A549 treated with GW870086 at 1 μM for 4 hours (cell line): ENCODE data around the gene PCDH12. TPM values are rescaled to one million over a fixed set of nuclear protein-coding genes. Genes with fewer than 3 reads are reported as not detected.

Experiments used
- total RNA-seq: library from RNA; stranded (reverse); fragments of 200-300 nt; extraction: Qiagen RNA extraction; gene quantifications from 5 replicates; pipeline ENCODE4 v1.2.3, GENCODE V29; 2022; ENCODE audit warnings: low read depth

PCDH12 gene
- total RNA-seq = not detected in 5 replicates

DNA sequence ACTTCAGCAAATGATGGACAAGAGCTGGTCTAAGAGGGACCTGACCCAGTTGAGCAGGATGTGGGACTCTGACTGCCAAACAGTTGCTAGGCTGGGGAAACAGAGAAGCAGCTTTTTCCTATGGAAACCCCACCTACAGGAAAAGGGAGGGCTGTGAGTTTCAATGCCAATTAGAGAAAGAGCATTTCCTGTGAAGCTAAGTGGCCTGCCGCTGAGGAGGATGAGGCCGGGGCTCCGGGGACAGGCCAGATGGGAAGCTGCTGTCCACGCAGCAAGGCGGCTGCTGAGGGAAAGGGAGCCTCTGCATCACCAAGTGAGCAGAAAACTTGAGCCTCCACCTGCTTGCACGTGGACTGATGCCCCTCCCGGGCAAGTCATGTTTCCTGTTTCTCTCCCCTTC is at the start of gene PCDH12:
PCDH12 (minus strand) TSS at position 90 of the 400 bp plus-strand sequence. CDS start 351 bp downstream, outside the sequence.

DNA sequence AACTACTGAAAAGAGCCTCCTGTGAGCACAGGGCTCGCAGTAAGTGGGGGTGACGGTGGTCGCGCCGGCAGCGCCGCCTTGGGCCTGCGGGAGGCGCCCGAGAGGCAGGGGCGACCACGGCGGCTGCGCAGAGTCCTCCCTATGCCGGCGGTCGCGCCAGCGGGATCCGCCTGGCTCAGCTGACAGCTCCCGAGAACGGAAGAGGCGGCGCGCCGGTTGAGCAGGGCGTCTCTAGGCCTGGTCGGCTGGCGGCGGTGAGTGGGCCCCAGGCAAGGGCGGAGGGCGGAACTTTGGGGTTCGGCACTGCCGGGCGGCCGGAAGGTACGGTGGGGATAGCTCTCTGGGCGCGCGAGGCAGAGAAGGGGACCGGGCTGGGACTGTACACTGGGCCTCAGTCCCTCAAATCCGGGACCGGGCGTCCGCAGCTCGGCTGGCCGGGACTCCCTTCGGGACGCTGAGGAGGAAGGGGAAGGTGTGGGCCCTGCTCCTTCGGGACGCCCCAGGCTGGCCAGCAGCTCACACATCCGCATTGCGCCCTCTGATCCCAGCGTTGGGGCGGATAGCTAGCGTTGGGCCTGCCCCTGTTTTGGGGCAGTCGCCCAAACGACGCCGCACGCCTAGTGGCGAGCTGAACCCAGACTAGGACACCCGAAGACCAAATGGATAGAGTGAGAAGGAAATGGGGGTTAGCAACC is 11.1 kb upstream of the PCDH12 start, which contains the start of gene RNF14:
RNF14 (plus strand) TSS at position 192 of the 695 bp plus-strand sequence. CDS start 4,484 bp downstream, outside the sequence.

DNA sequence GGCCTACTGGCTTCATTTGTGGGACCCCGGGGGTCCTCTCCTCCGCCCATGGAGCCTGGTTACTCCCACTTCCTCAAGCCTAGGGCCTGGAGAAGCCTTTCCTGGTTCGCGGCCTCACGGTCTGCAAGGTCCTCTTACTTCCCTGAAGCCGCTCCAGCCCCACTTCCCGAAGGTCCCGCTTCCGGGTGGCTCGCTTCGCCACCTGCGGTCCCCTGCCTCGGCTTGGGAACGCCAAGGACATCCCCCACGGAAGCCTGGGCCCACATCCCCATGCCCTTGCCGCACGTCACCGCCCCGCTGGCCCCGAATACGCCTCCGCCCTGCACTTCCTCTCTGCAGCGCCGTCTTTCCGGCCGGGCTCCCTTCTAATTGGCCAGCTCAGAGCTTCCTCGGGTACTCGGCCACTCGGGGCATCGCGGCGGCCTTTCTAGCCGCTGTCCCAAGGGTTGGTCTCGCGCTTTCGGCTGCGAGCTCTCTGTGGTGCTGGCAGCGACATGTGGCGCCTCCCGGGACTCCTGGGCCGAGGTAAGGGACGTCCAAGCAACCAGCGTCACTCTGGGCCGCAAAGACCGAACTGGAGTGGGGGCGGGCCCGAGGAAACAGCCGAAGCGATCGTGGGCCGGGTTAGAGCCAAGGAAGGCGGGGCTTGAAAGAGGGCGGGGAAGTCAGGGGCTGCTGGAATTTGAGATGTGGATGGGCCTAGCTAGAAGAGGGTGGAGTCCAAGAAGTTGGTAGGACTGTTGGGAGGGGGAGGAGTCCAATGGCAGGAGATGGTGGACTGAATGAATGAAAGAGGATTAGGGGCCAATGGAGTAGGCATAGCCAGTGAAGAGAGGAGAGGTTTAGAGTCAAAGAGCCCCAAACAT is 34.3 kb downstream of the PCDH12 start, which contains the start of gene DELE1:
DELE1 (plus strand) TSS at position 424 of the 866 bp plus-strand sequence; CDS start at position 495, 71 bp downstream.

Other genes with a start within 250 kb of the PCDH12 start
- 2.9 to 6.0 TPM (median 5.7 TPM) in 5 replicates for gene PCDH1, start 79.8 kb downstream of the PCDH12 start, total RNA-seq
- 40.3 to 57.3 TPM (median 53.8 TPM) in 5 replicates for gene DELE1, start 34.3 kb downstream of the PCDH12 start, total RNA-seq
- 51.1 to 72.2 TPM (median 64.6 TPM) in 5 replicates for gene RNF14, start 10.9 kb upstream of the PCDH12 start, total RNA-seq
- gene GNPDA1, start 54.8 kb upstream of the PCDH12 start, total RNA-seq = 61.6 to 77.7 TPM (median 64.4 TPM) in 5 replicates
- gene NDFIP1, start 150.6 kb upstream of the PCDH12 start, total RNA-seq = 44.4 to 57.8 TPM (median 50.9 TPM) in 5 replicates